HepG2 (cell line): ENCODE results near the gene IL4I1. TPM values are rescaled to one million over a fixed set of nuclear protein-coding genes. Genes with fewer than 3 reads are reported as not detected.

Experiments
- CAMTA2 ChIP-seq: sonication (generic); formaldehyde crosslinking; IDR thresholded peaks from 2 replicates; pipeline ENCODE4 v1.4.0; 2020; ENCODE audit warnings: mild to moderate bottlenecking, missing genetic modification reagents, borderline replicate concordance
- DNMT1 ChIP-seq: sonication (generic); formaldehyde crosslinking; IDR thresholded peaks from 2 replicates; pipeline ENCODE4 v1.5.1; 2020; ENCODE audit warnings: mild to moderate bottlenecking, missing genetic modification reagents
- HOXA3 ChIP-seq: sonication (generic); formaldehyde crosslinking; IDR thresholded peaks from 2 replicates; pipeline ENCODE4 v1.5.0; 2020; ENCODE audit warnings: missing genetic modification reagents
- MEIS2 ChIP-seq: sonication (generic); formaldehyde crosslinking; IDR thresholded peaks from 2 replicates; pipeline ENCODE4 v1.9.0; 2021; ENCODE audit warnings: mild to moderate bottlenecking, missing genetic modification reagents
- PITX1 ChIP-seq: sonication (generic); formaldehyde crosslinking; IDR thresholded peaks from 2 replicates; pipeline ENCODE4 v1.5.1; 2020; ENCODE audit warnings: mild to moderate bottlenecking, missing genetic modification reagents
- POLR2A ChIP-seq, 2 experiments: IDR thresholded peaks; 2 replicates each; pipeline ENCODE4 v1.6.1; 2011; ENCODE audit warnings: low read depth in 2 of 2, low read length in 2 of 2, mild to moderate bottlenecking in 1 of 2, moderate library complexity in 1 of 2; ENCODE audit not compliant: insufficient read depth in 1 of 2
- RFX5 ChIP-seq: IDR thresholded peaks from 2 replicates; pipeline ENCODE4 v1.6.1; 2011; ENCODE audit warnings: low read depth, low read length, improper control_type of control experiment
- SP4 ChIP-seq: sonication (generic); formaldehyde crosslinking; IDR thresholded peaks from 2 replicates; pipeline ENCODE4 v1.8.1; 2023; ENCODE audit warnings: mild to moderate bottlenecking, missing genetic modification reagents
- THAP11 ChIP-seq: IDR thresholded peaks from 2 replicates; pipeline ENCODE4 v1.6.1; 2016; ENCODE audit warnings: missing biosample characterization, missing genetic modification reagents
- TIGD3 ChIP-seq: sonication (generic); formaldehyde crosslinking; IDR thresholded peaks from 2 replicates; pipeline ENCODE4 v1.5.1; 2020; ENCODE audit warnings: mild to moderate bottlenecking, missing genetic modification reagents, borderline replicate concordance
- TOPORS ChIP-seq: sonication (generic); formaldehyde crosslinking; IDR thresholded peaks from 2 replicates; pipeline ENCODE4 v1.8.0; 2023; ENCODE audit warnings: mild to moderate bottlenecking, missing genetic modification reagents
- ZNF251 ChIP-seq: sonication (generic); formaldehyde crosslinking; IDR thresholded peaks from 2 replicates; pipeline ENCODE4 v1.9.0; 2021; ENCODE audit warnings: mild to moderate bottlenecking, missing genetic modification reagents
- ZNF326 ChIP-seq: sonication (generic); formaldehyde crosslinking; IDR thresholded peaks from 2 replicates; pipeline ENCODE4 v1.4.0; 2020; ENCODE audit warnings: missing genetic modification reagents, borderline replicate concordance
- ZNF552 ChIP-seq: sonication (generic); formaldehyde crosslinking; IDR thresholded peaks from 2 replicates; pipeline ENCODE4 v1.9.0; 2022; ENCODE audit warnings: missing genetic modification reagents, mild to moderate bottlenecking, borderline replicate concordance
- ZNF574 ChIP-seq: sonication (generic); formaldehyde crosslinking; IDR thresholded peaks from 2 replicates; pipeline ENCODE4 v1.4.0; 2020; ENCODE audit warnings: missing genetic modification reagents
- ZSCAN20 ChIP-seq: sonication (generic); formaldehyde crosslinking; IDR thresholded peaks from 2 replicates; pipeline ENCODE4 v1.4.0; 2020; ENCODE audit warnings: missing genetic modification reagents, mild to moderate bottlenecking, borderline replicate concordance
- ZZZ3 ChIP-seq: sonication (generic); formaldehyde crosslinking; IDR thresholded peaks from 2 replicates; pipeline ENCODE4 v1.4.0; 2020; ENCODE audit warnings: missing genetic modification reagents, mild to moderate bottlenecking, borderline replicate concordance
- polyA plus RNA-seq, 8 experiments: library from polyadenylated mRNA; depleted of rRNA in 3 of 8; stranded (reverse) in 7 of 8; unstranded in 1 of 8; fragments of >200 nt; fragmentation: Illumina TruSeq in 4 of 8; extraction: Trizol in 4 of 8; gene quantifications; 2 replicates each; pipeline versions ENCODE4 v1.2.1 to v1.2.3, GENCODE V29; 2011 to 2016; ENCODE audit warnings: low read depth in 4 of 8, missing spikeins in 1 of 8, mixed read lengths in 1 of 8; ENCODE audit not compliant: insufficient read depth in 1 of 8
- total RNA-seq, 5 experiments: library from RNA; depleted of rRNA; stranded (reverse); fragments of >200 nt; fragmentation: Illumina TruSeq; extraction: Trizol; gene quantifications; 2 replicates each; pipeline ENCODE4 v1.2.3, GENCODE V29; 2016; ENCODE audit warnings: low read depth in 1 of 5
- TF ChIP-seq, protein P1 (sequence below): sonication (generic); formaldehyde crosslinking; IDR thresholded peaks from 2 replicates; pipeline ENCODE4 v1.4.0; 2020; ENCODE audit warnings: low read depth, missing genetic modification reagents
- TF ChIP-seq, protein P2 (sequence below): sonication (generic); formaldehyde crosslinking; IDR thresholded peaks from 2 replicates; pipeline ENCODE4 v1.5.0; 2020; ENCODE audit warnings: missing genetic modification reagents, mild to moderate bottlenecking, borderline replicate concordance

Gene IL4I1
- total and polyA plus RNA-seq, 2 of the 13 experiments (the other 11 are each of a cell fraction or from before 2014, with no cell fraction given), result not detected

DNA sequence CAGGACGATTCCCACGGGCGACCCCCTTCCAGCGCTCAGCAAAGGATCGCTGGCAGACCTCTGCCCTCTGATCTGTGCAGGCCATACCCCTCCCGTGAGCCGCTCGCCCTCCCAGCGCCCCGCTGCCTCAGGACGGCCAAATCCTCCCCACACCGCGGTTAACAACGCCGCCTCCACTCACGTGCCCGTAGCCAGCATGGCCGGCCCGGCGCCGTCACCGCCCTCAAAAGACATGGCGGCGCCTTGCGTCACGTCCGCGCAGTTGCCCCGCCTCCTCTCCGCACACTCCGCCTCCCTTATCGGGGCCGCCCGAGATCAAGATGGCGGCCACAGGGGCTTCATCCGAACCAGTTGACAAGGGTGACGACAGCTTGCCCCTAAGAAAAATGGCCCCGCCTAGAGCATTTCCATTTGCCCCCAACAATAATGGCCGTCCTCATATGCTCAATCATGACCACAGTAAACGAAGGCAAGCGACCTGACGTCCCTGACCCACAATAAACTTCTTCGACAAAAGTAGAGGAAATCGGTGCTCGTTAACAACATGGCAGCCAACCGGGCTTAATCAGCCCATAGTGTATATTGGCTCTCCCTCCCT lies 20.2 kb downstream of the IL4I1 start (continued):
- peak; percentile 99 for TF ChIP-seq HOXA3 (CRISPR knock-in tag)
- TF ChIP-seq ZZZ3 (CRISPR knock-in tag), result 0 out of 2 replicates have a peak, but pooled peaks have one; percentile 40
- no peak for TF ChIP-seq TIGD3 (CRISPR knock-in tag)
- TF ChIP-seq ZNF326 (CRISPR knock-in tag), result no peak
- TF ChIP-seq PITX1 (CRISPR knock-in tag), result peak; percentile 38; the same call in 1 of the 2 replicates
- TF ChIP-seq, protein P1, sequence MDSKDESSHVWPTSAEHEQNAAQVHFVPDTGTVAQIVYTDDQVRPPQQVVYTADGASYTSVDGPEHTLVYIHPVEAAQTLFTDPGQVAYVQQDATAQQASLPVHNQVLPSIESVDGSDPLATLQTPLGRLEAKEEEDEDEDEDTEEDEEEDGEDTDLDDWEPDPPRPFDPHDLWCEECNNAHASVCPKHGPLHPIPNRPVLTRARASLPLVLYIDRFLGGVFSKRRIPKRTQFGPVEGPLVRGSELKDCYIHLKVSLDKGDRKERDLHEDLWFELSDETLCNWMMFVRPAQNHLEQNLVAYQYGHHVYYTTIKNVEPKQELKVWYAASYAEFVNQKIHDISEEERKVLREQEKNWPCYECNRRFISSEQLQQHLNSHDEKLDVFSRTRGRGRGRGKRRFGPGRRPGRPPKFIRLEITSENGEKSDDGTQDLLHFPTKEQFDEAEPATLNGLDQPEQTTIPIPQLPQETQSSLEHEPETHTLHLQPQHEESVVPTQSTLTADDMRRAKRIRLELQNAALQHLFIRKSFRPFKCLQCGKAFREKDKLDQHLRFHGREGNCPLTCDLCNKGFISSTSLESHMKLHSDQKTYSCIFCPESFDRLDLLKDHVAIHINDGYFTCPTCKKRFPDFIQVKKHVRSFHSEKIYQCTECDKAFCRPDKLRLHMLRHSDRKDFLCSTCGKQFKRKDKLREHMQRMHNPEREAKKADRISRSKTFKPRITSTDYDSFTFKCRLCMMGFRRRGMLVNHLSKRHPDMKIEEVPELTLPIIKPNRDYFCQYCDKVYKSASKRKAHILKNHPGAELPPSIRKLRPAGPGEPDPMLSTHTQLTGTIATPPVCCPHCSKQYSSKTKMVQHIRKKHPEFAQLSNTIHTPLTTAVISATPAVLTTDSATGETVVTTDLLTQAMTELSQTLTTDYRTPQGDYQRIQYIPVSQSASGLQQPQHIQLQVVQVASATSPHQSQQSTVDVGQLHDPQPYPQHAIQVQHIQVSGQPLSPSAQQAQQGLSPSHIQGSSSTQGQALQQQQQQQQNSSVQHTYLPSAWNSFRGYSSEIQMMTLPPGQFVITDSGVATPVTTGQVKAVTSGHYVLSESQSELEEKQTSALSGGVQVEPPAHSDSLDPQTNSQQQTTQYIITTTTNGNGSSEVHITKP (CRISPR knock-in tag), result peak; percentile 97
- TF ChIP-seq ZNF574, result peak; percentile 88
- peak; percentile 96 for TF ChIP-seq SP4
- TF ChIP-seq RFX5, result no peak
- no peak for TF ChIP-seq CAMTA2 (CRISPR knock-in tag)
- no peak for TF ChIP-seq ZNF552
- TF ChIP-seq, protein P2, sequence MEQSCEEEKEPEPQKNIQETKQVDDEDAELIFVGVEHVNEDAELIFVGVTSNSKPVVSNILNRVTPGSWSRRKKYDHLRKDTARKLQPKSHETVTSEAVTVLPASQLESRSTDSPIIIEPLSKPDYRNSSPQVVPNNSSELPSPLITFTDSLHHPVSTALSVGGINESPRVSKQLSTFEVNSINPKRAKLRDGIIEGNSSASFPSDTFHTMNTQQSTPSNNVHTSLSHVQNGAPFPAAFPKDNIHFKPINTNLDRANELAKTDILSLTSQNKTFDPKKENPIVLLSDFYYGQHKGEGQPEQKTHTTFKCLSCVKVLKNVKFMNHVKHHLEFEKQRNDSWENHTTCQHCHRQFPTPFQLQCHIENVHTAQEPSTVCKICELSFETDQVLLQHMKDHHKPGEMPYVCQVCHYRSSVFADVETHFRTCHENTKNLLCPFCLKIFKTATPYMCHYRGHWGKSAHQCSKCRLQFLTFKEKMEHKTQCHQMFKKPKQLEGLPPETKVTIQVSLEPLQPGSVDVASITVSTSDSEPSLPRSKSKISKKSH (CRISPR knock-in tag), result no peak
- TF ChIP-seq POLR2A (IDR thresholded peaks at IDR 0.05; ENCODE audit: insufficient read depth in 1 of 2, low read depth in 2 of 2, low read length in 2 of 2), result peak in 1 of 2 experiments; percentile 44; a peak in 2 of 4 replicates
- peak; percentile 23; the same call in 1 of the 2 replicates for TF ChIP-seq MEIS2 (CRISPR knock-in tag)
- 0 out of 2 replicates have a peak, but pooled peaks have one; percentile 4 for TF ChIP-seq ZSCAN20
- TF ChIP-seq TOPORS (CRISPR knock-in tag), result peak; percentile 70; the same call in 1 of the 2 replicates
- no peak for TF ChIP-seq ZNF251
- peak; percentile 94 for TF ChIP-seq THAP11 (CRISPR knock-in tag)
- TF ChIP-seq DNMT1, result no peak; the same call in 1 of the 2 replicates
